NT2/D1 (cell line): ENCODE data around the gene ABCG2.

Experiments
- SUZ12 ChIP-seq: IDR thresholded peaks from 2 replicates; pipeline ENCODE4 v1.6.1; 2011; ENCODE audit not compliant: insufficient read length, insufficient read depth; ENCODE audit errors: extremely low read depth
- YY1 ChIP-seq: IDR thresholded peaks from 2 replicates; pipeline ENCODE4 v1.6.1; 2011; ENCODE audit not compliant: insufficient read length, insufficient read depth
- ZNF274 ChIP-seq: IDR thresholded peaks from 2 replicates; pipeline ENCODE4 v1.6.1; 2011; ENCODE audit warnings: mild to moderate bottlenecking, low read depth, low read length

GRCh38 chr4:88196523-88197185, 38.2 kb upstream of the ABCG2 start:
- TF ChIP-seq YY1 (no peak), ZNF274 (no peak), SUZ12 (no peak)
